HCT116 (cell line): ENCODE measurements around the gene CYTL1. TPM values are rescaled to one million over a fixed set of nuclear protein-coding genes. Genes with fewer than 3 reads are reported as not detected.

ENCODE experiments used
- ATAC-seq: fragments of 200-7000 bp; cut with Tn5 transposase; 2 replicates; pipeline ENCODE4 v1.9.1; 2020; ENCODE audit warnings: mild to moderate bottlenecking, moderate library complexity
- BruUV-seq: library from RNA; stranded (reverse); fragments of 400-500 nt; replicated peaks from 2 replicates; lab custom pipeline; 2021; lab: Mats Ljungman, UMichigan
- CTCF ChIA-PET: fragments of 300-600 bp; sonication (Branson Sonifier 250); formaldehyde crosslinking; loops from one replicate; lab custom pipeline; 2021; ENCODE audit warnings: antibody characterized with exemption; lab: Charles Lee
- POLR2A ChIA-PET: fragments of 300-600, 350-600 bp; sonication (Branson Sonifier 250); formaldehyde crosslinking; loops from one replicate; lab custom pipeline; 2021; ENCODE audit warnings: antibody characterized with exemption; lab: Charles Lee
- RAD21 ChIA-PET, 2 experiments: fragments of 300-600 bp; sonication (Branson Sonifier 250); formaldehyde crosslinking; loops; one replicate each; lab custom pipeline; 2023; ENCODE audit warnings: low total read pairs in 2 of 2; ENCODE audit not compliant: uncharacterized antibody in 2 of 2, unreplicated experiment in 2 of 2, low non-redundant PET in 1 of 2; lab: Charles Lee
- DNase-seq: peaks from one replicate; pipeline ENCODE4 v3.0.0-alpha.2; 2010; ENCODE audit warnings: low read depth, low spot score
- H2AFZ ChIP-seq: fragments of 200-600 bp; shearing (Covaris generic), sonication (generic); 2 replicates; pipeline ENCODE4 v1.6.1; 2017; ENCODE audit warnings: low read depth, mixed run types, mixed read lengths, antibody characterized with exemption, low read length; ENCODE audit not compliant: poor library complexity, severe bottlenecking
- H3K27ac ChIP-seq: 2 replicates; pipeline ENCODE4 v1.5.1; 2012; ENCODE audit warnings: low read depth, low read length
- H3K27me3 ChIP-seq: fragments of 200-600 bp; sonication (generic); 2 replicates; pipeline ENCODE4 v1.6.1; 2016; ENCODE audit warnings: mixed run types, low read length, mixed read lengths; ENCODE audit not compliant: insufficient read depth
- H3K36me3 ChIP-seq, 2 experiments: fragments of 200-500 bp in 1 of 2; fragments of 200-600 bp in 1 of 2; sonication (Bioruptor generic) in 1 of 2; sonication (generic) in 1 of 2; 2 replicates each; pipeline versions ENCODE4 v1.5.1 to v1.6.1; 2014 to 2016; ENCODE audit warnings: low read length in 2 of 2, inconsistent platforms in 1 of 2, mixed read lengths in 1 of 2, mixed run types in 1 of 2; ENCODE audit not compliant: insufficient read depth in 2 of 2, control insufficient read depth in 1 of 2
- H3K4me1 ChIP-seq, 2 experiments: fragments of 200-600 bp in 1 of 2; sonication (generic) in 1 of 2; 2 replicates each; pipeline versions ENCODE4 v1.5.1 to v1.6.1; 2012 to 2017; ENCODE audit warnings: low read length in 2 of 2, inconsistent platforms in 1 of 2, mild to moderate bottlenecking in 1 of 2, mixed read lengths in 1 of 2, mixed run types in 1 of 2, moderate library complexity in 1 of 2; ENCODE audit not compliant: insufficient read depth in 2 of 2, control insufficient read depth in 1 of 2
- H3K4me2 ChIP-seq: fragments of 200-600 bp; sonication (generic); 2 replicates; pipeline ENCODE4 v1.6.1; 2017; ENCODE audit warnings: mixed run types, low read length, mixed read lengths
- H3K4me3 ChIP-seq, 2 experiments: fragments of 200-600 bp in 1 of 2; sonication (generic) in 1 of 2; replicated peaks in 1 of 2; 2 replicates each; pipeline ENCODE4 v1.5.1; 2011 to 2016; ENCODE audit warnings: low read length in 2 of 2, control low read depth in 1 of 2, low read depth in 1 of 2, mild to moderate bottlenecking in 1 of 2, mixed read lengths in 1 of 2, mixed run types in 1 of 2
- H3K79me2 ChIP-seq: fragments of 200-600 bp; sonication (generic); 2 replicates; pipeline ENCODE4 v1.6.1; 2017; ENCODE audit warnings: mild to moderate bottlenecking, mixed run types, low read length, moderate library complexity, mixed read lengths; ENCODE audit not compliant: insufficient read depth
- H3K9ac ChIP-seq: fragments of 200-600 bp; sonication (generic); 2 replicates; pipeline ENCODE4 v1.6.1; 2016; ENCODE audit warnings: low read length, mixed read lengths
- H3K9me2 ChIP-seq: fragments of 200-600 bp; sonication (generic), shearing (Covaris generic); 2 replicates; pipeline ENCODE4 v1.6.1; 2017; ENCODE audit warnings: mixed run types, mild to moderate bottlenecking, moderate library complexity; ENCODE audit not compliant: insufficient read depth
- H3K9me3 ChIP-seq, 2 experiments: fragments of 200-500 bp in 1 of 2; fragments of 200-600 bp in 1 of 2; sonication (Bioruptor generic) in 1 of 2; sonication (generic) in 1 of 2; 2 replicates each; pipeline ENCODE4 v1.6.1; 2014 to 2017; ENCODE audit warnings: low read length in 2 of 2, mixed read lengths in 2 of 2, inconsistent platforms in 1 of 2, low read depth in 1 of 2, mild to moderate bottlenecking in 1 of 2, mixed run types in 1 of 2, moderate library complexity in 1 of 2; ENCODE audit not compliant: control insufficient read depth in 1 of 2, insufficient read depth in 1 of 2
- H4K20me1 ChIP-seq: fragments of 200-600 bp; sonication (generic), shearing (Covaris generic); 2 replicates; pipeline ENCODE4 v1.6.1; 2017; ENCODE audit warnings: mixed run types, mild to moderate bottlenecking, moderate library complexity; ENCODE audit not compliant: insufficient read depth
- CEBPB ChIP-seq: IDR thresholded peaks from 2 replicates; pipeline ENCODE4 v1.6.1; 2012; ENCODE audit warnings: low read depth
- EGR1 ChIP-seq: IDR thresholded peaks from 2 replicates; pipeline ENCODE4 v1.6.1; 2012; ENCODE audit warnings: low read depth
- ELF1 ChIP-seq: IDR thresholded peaks from 2 replicates; pipeline ENCODE4 v1.6.1; 2012; ENCODE audit warnings: low read depth, borderline replicate concordance
- JUND ChIP-seq: IDR thresholded peaks from 2 replicates; pipeline ENCODE4 v1.6.1; 2012
- POLR2A ChIP-seq: IDR thresholded peaks from 2 replicates; pipeline ENCODE4 v1.7.0; 2011; ENCODE audit warnings: borderline replicate concordance; ENCODE audit not compliant: insufficient read depth, insufficient read length; ENCODE audit errors: extremely low read depth
- RAD21 ChIP-seq: IDR thresholded peaks from 2 replicates; pipeline ENCODE4 v1.6.1; 2012; ENCODE audit warnings: low read depth, mild to moderate bottlenecking
- SIN3A ChIP-seq: IDR thresholded peaks from 2 replicates; pipeline ENCODE4 v1.6.1; 2012; ENCODE audit warnings: low read depth
- SP1 ChIP-seq: IDR thresholded peaks from 2 replicates; pipeline ENCODE4 v1.6.1; 2012; ENCODE audit warnings: low read depth
- TCF7L2 ChIP-seq: IDR thresholded peaks from 2 replicates; pipeline ENCODE4 v1.7.0; 2011; ENCODE audit warnings: borderline replicate concordance, inconsistent platforms; ENCODE audit not compliant: insufficient read depth, insufficient read length; ENCODE audit errors: extremely low read depth
- YY1 ChIP-seq: IDR thresholded peaks from 2 replicates; pipeline ENCODE4 v1.6.1; 2011; ENCODE audit warnings: low read length, low read depth, moderate library complexity, mild to moderate bottlenecking; ENCODE audit not compliant: insufficient replicate concordance; ENCODE audit errors: extremely low read depth
- ZFX ChIP-seq: fragments of 450-650 bp; IDR thresholded peaks from 2 replicates; pipeline ENCODE4 v1.6.1; 2017
- ZNF274 ChIP-seq: fragments of 200-500 bp; sonication (Bioruptor generic); IDR thresholded peaks from 2 replicates; pipeline ENCODE4 v1.6.1; 2014; ENCODE audit warnings: mild to moderate bottlenecking, low read depth, low read length, inconsistent platforms
- intact Hi-C: fragments of 100-400 bp; cut with micrococcal nuclease; formaldehyde crosslinking; loops from 2 replicates; pipeline ENCODE4 v1.10.0; 2022
- total RNA-seq: library from RNA; stranded (reverse); gene quantifications from one replicate; pipeline ENCODE4 v1.2.1, GENCODE V29; 2021; ENCODE audit not compliant: unreplicated experiment
- TF ChIP-seq, protein P1 (sequence below): IDR thresholded peaks from 2 replicates; pipeline ENCODE4 v1.6.1; 2012; ENCODE audit warnings: low read depth
- TF ChIP-seq, protein P2 (sequence below): IDR thresholded peaks from 2 replicates; pipeline ENCODE4 v1.6.1; 2012
- TF ChIP-seq, protein P3 (sequence below): IDR thresholded peaks from 2 replicates; pipeline ENCODE4 v1.6.1; 2012
- TF ChIP-seq, protein P4 (sequence below), 3 experiments: fragments of 200-600 bp in 1 of 3; sonication (generic) in 1 of 3; IDR thresholded peaks in 2 of 3; conservative IDR thresholded peaks in 1 of 3; 2 replicates each; pipeline ENCODE4 v1.5.1; 2012 to 2017; ENCODE audit warnings: low read depth in 2 of 3, low read length in 2 of 3, antibody characterized with exemption in 1 of 3, borderline replicate concordance in 1 of 3, control low read depth in 1 of 3, mild to moderate bottlenecking in 1 of 3, mixed read lengths in 1 of 3, mixed run types in 1 of 3, moderate library complexity in 1 of 3; ENCODE audit not compliant: insufficient read depth in 1 of 3

CYTL1 gene
- total RNA-seq, 1 experiment from 2014 or later, result not detected

DNA sequence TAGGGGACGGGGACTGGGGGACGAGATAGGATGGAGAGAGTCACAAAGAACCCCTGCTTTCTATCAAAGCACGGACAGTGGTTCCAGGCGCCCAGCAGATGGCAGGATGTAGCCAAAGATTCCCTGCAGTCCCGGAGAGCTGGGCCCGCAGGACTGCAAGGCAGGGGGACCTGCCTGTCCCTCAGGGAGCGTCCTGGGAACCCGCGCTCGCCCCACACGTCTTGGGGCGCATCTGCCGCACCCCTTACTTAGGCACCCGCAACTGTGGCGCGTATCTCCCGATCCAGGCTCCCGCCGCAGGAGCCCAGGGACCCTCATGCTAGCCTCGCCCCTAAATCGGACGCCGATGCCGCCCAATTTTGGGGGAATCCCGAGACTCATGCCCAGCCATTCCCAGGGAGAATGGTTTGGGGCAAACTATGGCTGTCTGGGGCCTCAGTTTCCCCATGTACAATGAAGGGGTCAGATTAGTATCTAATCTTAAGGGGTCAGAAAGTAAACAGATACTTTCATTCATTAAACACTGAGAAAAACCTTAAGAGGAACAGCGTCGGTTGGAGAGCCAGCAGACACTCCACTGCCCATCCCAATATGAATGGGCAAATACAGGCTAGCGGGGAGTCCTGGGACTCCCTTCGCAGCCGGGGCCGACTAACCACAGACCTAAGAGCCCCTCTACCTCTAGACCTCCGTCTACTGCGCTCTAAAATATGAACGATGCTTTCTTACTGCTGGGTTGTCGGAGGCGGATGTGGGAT lies 31.4 kb upstream of the CYTL1 start:
- ChIA-PET CTCF (interaction anchor here (0.9 to 1.7 kb wide), 4 partner anchors 10 to 762 kb away, joined by 3 to 4 read pairs (median 3); no protein-coding TSS in a partner anchor), RAD21 (interaction anchor here in 1 of 2 experiments (0.5 kb wide), 1 partner anchor 411 kb away, joined by 3 read pairs; no protein-coding TSS in a partner anchor), POLR2A (no interaction called here)
- Histone ChIP-seq H3K9me3 (no peaks in the 10 kb centered on the region), H3K4me2 (no peak overlapping the region), H3K27me3 (peaks cover 8% of the 10 kb centered on the region; the same call in 1 of the 2 replicates), H3K9ac (no peak overlapping the region), H3K4me3 (no peak overlapping the region), H4K20me1 (no peaks in the 10 kb centered on the region), H3K79me2 (no peaks in the 10 kb centered on the region), H3K36me3 (no peaks in the 10 kb centered on the region), H3K4me1 (no peaks in the 10 kb centered on the region), H3K27ac (no peak overlapping the region), H2AFZ (no peak overlapping the region), H3K9me2 (no peaks in the 10 kb centered on the region)
- DNase-seq (peak; percentile 34), ATAC-seq (peak; percentile 97)
- BruUV-seq, result no TSS peak
- intact Hi-C loops, result loop anchor here (1.0 to 2.0 kb wide), 5 partner anchors 92 to 762 kb away; no protein-coding TSS in a partner anchor
- TF ChIP-seq JUND (no peak), YY1 (no peak), CEBPB (no peak), TCF7L2 (no peak), ZNF274 (no peak), ELF1 (no peak), SP1 (no peak), POLR2A (no peak), RAD21 (peak; percentile 77), EGR1 (no peak), ZFX (no peak), SIN3A (no peak)
- TF ChIP-seq, protein P1, sequence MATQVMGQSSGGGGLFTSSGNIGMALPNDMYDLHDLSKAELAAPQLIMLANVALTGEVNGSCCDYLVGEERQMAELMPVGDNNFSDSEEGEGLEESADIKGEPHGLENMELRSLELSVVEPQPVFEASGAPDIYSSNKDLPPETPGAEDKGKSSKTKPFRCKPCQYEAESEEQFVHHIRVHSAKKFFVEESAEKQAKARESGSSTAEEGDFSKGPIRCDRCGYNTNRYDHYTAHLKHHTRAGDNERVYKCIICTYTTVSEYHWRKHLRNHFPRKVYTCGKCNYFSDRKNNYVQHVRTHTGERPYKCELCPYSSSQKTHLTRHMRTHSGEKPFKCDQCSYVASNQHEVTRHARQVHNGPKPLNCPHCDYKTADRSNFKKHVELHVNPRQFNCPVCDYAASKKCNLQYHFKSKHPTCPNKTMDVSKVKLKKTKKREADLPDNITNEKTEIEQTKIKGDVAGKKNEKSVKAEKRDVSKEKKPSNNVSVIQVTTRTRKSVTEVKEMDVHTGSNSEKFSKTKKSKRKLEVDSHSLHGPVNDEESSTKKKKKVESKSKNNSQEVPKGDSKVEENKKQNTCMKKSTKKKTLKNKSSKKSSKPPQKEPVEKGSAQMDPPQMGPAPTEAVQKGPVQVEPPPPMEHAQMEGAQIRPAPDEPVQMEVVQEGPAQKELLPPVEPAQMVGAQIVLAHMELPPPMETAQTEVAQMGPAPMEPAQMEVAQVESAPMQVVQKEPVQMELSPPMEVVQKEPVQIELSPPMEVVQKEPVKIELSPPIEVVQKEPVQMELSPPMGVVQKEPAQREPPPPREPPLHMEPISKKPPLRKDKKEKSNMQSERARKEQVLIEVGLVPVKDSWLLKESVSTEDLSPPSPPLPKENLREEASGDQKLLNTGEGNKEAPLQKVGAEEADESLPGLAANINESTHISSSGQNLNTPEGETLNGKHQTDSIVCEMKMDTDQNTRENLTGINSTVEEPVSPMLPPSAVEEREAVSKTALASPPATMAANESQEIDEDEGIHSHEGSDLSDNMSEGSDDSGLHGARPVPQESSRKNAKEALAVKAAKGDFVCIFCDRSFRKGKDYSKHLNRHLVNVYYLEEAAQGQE, result no peak
- TF ChIP-seq, protein P2, sequence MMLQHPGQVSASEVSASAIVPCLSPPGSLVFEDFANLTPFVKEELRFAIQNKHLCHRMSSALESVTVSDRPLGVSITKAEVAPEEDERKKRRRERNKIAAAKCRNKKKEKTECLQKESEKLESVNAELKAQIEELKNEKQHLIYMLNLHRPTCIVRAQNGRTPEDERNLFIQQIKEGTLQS, result no peak
- TF ChIP-seq, protein P3, sequence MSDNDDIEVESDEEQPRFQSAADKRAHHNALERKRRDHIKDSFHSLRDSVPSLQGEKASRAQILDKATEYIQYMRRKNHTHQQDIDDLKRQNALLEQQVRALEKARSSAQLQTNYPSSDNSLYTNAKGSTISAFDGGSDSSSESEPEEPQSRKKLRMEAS, result no peak
- TF ChIP-seq, protein P4, sequence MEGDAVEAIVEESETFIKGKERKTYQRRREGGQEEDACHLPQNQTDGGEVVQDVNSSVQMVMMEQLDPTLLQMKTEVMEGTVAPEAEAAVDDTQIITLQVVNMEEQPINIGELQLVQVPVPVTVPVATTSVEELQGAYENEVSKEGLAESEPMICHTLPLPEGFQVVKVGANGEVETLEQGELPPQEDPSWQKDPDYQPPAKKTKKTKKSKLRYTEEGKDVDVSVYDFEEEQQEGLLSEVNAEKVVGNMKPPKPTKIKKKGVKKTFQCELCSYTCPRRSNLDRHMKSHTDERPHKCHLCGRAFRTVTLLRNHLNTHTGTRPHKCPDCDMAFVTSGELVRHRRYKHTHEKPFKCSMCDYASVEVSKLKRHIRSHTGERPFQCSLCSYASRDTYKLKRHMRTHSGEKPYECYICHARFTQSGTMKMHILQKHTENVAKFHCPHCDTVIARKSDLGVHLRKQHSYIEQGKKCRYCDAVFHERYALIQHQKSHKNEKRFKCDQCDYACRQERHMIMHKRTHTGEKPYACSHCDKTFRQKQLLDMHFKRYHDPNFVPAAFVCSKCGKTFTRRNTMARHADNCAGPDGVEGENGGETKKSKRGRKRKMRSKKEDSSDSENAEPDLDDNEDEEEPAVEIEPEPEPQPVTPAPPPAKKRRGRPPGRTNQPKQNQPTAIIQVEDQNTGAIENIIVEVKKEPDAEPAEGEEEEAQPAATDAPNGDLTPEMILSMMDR (IDR thresholded peaks at IDR 0.05 in 2 of 3, conservative IDR thresholded peaks at IDR 0.05 in 1 of 3; ENCODE audit: borderline replicate concordance in 1 of 3, insufficient read depth in 1 of 3, low read depth in 2 of 3, low read length in 2 of 3), result peak; percentile 53 to 74 (median 67); a peak in 5 of 6 replicates
